Measurements from ENCODE around the gene SLC7A7. TPM values are rescaled to one million over a fixed set of nuclear protein-coding genes. Genes with fewer than 3 reads are reported as not detected.

The SLC7A7 gene
- total and polyA plus RNA-seq, 9 of the 15 experiments (the other 6 are each of a cell fraction or from before 2014, with no cell fraction given), result 0.07 to 0.68 (median 0.41) TPM

DNA sequence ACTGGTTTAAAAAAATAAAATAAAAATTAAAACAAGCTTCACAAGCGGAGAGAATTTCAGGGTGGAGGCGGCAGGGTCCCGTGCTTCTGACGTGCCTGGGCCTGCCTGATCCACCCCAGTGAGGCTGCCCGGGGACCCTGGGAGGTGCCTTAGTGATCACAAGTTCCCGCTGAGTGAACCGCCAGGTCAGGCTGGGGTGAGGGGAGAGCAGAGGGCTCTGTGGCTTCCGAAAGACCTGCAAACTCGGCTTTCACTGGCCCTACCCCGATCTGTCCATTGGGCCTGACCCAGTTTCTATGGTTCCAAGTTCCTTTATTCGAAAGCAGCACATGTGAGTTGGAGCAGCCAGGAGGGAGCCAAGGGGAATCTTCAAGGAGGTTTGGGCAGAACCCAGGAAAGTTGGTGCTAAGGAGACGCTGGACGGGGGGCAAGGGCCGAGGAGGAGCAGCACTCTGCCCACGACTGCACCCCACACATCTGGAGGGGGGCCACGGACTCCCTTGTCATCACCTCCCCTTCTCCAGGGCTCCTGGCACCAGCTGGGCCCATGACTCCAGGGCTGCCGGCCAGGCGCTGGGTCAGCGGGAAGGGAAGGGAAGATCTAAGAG lies 34.1 kb upstream of the SLC7A7 start:
- CTCF ChIA-PET (ENCODE audit: low intra/inter-chr PET ratio), result interaction anchor here (1.0 kb wide), 1 partner anchor 26 kb away, joined by 4 read pairs; no protein-coding TSS in a partner anchor

More for the DNA sequence above, 34.1 kb upstream of the SLC7A7 start:
- H3K9me3 ChIP-seq (replicated peaks; ENCODE audit: control insufficient read depth, insufficient read depth, low read depth, low read length), result no peaks in the 10 kb centered on the region
- H3K4me2 ChIP-seq (ENCODE audit: insufficient read depth, low read length), result no peak overlapping the region
- WGBS (ENCODE audit: insufficient coverage, low coverage, missing lambda C conversion rate), result 58% methylated on average over 14 of the region's 19 CpGs
- no peaks in the 10 kb centered on the region for H3K27me3 ChIP-seq (ENCODE audit: control insufficient read depth in 2 of 2, insufficient read depth in 2 of 2, low read length in 2 of 2)
- TF ChIP-seq EZH2 (IDR thresholded peaks at IDR 0.05; ENCODE audit: borderline replicate concordance, low read depth, low read length), result no peak
- TF ChIP-seq CEBPG (CRISPR knock-in tag; IDR thresholded peaks at IDR 0.05), result no peak
- TF ChIP-seq CEBPG (tag; conservative IDR thresholded peaks at IDR 0.05 in 1 of 2, IDR thresholded peaks at IDR 0.05 in 1 of 2), result no peak
- TF ChIP-seq, protein P1, sequence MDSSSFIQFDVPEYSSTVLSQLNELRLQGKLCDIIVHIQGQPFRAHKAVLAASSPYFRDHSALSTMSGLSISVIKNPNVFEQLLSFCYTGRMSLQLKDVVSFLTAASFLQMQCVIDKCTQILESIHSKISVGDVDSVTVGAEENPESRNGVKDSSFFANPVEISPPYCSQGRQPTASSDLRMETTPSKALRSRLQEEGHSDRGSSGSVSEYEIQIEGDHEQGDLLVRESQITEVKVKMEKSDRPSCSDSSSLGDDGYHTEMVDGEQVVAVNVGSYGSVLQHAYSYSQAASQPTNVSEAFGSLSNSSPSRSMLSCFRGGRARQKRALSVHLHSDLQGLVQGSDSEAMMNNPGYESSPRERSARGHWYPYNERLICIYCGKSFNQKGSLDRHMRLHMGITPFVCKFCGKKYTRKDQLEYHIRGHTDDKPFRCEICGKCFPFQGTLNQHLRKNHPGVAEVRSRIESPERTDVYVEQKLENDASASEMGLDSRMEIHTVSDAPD (CRISPR knock-in tag; IDR thresholded peaks at IDR 0.05), result no peak
- TF ChIP-seq, protein P2, sequence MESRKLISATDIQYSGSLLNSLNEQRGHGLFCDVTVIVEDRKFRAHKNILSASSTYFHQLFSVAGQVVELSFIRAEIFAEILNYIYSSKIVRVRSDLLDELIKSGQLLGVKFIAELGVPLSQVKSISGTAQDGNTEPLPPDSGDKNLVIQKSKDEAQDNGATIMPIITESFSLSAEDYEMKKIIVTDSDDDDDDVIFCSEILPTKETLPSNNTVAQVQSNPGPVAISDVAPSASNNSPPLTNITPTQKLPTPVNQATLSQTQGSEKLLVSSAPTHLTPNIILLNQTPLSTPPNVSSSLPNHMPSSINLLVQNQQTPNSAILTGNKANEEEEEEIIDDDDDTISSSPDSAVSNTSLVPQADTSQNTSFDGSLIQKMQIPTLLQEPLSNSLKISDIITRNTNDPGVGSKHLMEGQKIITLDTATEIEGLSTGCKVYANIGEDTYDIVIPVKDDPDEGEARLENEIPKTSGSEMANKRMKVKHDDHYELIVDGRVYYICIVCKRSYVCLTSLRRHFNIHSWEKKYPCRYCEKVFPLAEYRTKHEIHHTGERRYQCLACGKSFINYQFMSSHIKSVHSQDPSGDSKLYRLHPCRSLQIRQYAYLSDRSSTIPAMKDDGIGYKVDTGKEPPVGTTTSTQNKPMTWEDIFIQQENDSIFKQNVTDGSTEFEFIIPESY (CRISPR knock-in tag; IDR thresholded peaks at IDR 0.05), result 0 out of 2 replicates have a peak, but pooled peaks have one; percentile 30
- H3K79me2 ChIP-seq (ENCODE audit: control insufficient read depth, insufficient read depth, low read length), result no peaks in the 10 kb centered on the region
- H4K20me1 ChIP-seq (replicated peaks; ENCODE audit: control insufficient read depth, insufficient read depth, low read length), result no peaks in the 10 kb centered on the region
- BruUV-seq (replicated peaks), result no TSS peak
- H3K36me3 ChIP-seq (ENCODE audit: control insufficient read depth, insufficient read depth, low read length), result no peaks in the 10 kb centered on the region
- peaks cover 5 to 34% of the 10 kb centered on the region in 2 experiments; a peak in 3 of 5 replicates for H3K4me1 ChIP-seq (replicated peaks in 1 of 2; ENCODE audit: control insufficient read depth in 2 of 2, insufficient read depth in 2 of 2, low read length in 2 of 2)
- H3K9ac ChIP-seq (ENCODE audit: insufficient read depth in 1 of 2, low read depth in 2 of 2, low read length in 2 of 2), result peak overlapping the region in 1 of 2 experiments; percentile 67; a peak in 2 of 4 replicates
- no peak overlapping the region for H3K27ac ChIP-seq (ENCODE audit: extremely low read depth, low read depth, low read length)
- no peak overlapping the region for H3K4me3 ChIP-seq
- intact Hi-C loops (cut with micrococcal nuclease), result no loop called here
- FAIRE-seq, result no peak
- POLR2A ChIA-PET, result interaction anchor here (0.6 to 1.9 kb wide), 5 partner anchors 9 to 357 kb away, joined by 3 to 4 read pairs (median 3); partner anchors contain the start of gene OXA1L
- H3K9me1 ChIP-seq (ENCODE audit: control insufficient read depth, insufficient read depth, low read length), result no peaks in the 10 kb centered on the region
- 0 out of 2 replicates have a peak overlapping the region, but pooled peaks have one; percentile 6 for H2AFZ ChIP-seq (ENCODE audit: low read depth, low read length)
- ATAC-seq, result no peak
- in situ Hi-C loops (cut with MboI), result loop anchor here (10.0 kb wide), 2 partner anchors 195 to 285 kb away; no protein-coding TSS in a partner anchor
- DNase-seq (ENCODE audit: extremely low read depth in 1 of 4, low spot score in 3 of 4), result no peak
